HG02885 (cell line): ENCODE data around the gene EPHB6.

Experiments
- ATAC-seq: cut with Tn5 transposase; IDR thresholded peaks from one replicate; pipeline ENCODE4 v1.9.1; 2021; ENCODE audit warnings: mild to moderate bottlenecking; ENCODE audit not compliant: unreplicated experiment, poor library complexity

EPHB6 gene

DNA sequence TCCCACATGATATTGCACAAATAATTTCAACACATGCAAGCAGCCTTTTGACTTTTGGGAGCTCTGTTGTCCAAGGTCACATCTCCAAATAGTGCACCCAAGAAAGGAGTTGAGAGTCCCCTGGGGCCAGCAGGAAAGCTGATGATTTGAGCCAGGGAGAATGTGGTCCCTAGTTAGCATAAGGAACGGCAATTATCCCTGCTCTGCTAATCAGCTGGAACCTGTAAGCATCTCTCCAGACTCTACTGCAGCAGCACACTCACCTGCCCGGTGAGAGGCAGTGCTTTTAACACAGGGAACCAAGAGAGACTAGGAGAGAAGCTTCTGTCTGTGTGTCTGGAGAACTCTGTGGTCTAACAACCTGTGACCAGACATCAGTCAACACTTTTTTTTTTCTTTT, 61.6 kb downstream of the EPHB6 start:
- no peak for ATAC-seq

DNA sequence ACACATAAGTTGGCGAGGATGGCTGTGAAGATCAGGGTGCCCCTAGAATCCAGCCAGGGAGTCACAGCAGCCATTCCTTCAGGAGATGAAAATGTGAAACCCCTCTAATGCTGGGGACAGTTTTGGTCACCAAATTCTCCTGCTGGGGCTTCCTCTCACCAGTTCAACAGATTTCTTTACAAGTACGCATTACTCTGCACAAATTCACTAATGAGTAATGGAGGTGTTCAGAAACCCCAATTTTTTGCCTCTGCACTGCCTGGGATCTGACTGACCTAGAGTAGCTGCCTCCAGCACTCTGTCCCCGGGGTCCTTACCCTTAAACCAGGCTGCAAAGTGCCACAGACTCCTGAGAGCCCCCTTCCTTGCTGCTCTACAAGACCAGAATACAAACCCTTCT, 62.6 kb downstream of the EPHB6 start:
- ATAC-seq, result no peak

DNA sequence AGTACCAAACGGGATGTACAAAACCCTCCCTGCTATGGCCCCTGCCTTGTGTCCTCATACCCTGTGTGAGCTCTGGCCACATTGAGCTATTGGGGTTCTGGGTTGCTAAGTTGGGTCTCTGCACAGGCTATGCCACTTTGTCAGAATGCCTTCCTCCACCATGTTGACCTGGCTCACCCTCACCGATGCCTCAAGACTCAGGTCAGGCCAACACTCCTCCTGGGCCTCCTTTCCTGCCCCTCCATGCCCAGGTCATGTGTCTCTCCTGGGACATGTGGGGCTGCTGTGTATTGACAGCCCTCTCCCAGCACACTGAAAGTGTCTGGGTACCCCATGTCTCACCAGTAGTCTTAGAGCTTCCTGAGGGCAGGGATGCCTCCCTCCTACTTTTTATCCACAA, 64.0 kb downstream of the EPHB6 start:
- no peak for ATAC-seq

DNA sequence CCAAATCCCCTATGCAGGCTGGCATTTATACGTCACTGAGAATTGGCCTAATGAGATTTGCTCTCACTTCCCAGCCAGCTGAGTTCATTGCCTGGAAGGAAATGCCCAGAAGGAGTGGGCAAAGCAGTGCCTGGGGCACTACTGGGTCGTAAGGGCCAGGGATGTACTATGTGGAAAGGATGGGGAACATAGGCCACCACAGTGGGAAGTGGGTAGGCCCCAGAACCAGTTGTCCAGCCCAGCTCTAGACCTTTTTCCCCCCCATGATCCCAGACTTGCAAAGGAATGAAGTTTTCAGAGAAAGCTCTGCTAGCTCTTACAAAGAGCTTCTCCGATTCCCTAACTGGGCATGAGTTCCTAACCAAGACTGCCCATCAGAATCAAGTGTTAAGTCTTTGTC, 64.8 kb downstream of the EPHB6 start:
- no peak for ATAC-seq
